K562 (cell line): ENCODE measurements around the gene PDE9A. TPM values are rescaled to one million over a fixed set of nuclear protein-coding genes. Genes with fewer than 3 reads are reported as not detected.

Source experiments
- ARID2 ChIP-seq: fragments of 450-650 bp; IDR thresholded peaks from 2 replicates; pipeline ENCODE4 v1.6.1; 2017; ENCODE audit warnings: antibody characterized with exemption, mild to moderate bottlenecking
- BDP1 ChIP-seq: IDR thresholded peaks from 3 replicates; pipeline ENCODE4 v1.6.1; 2011; ENCODE audit not compliant: insufficient read length, insufficient read depth
- BRD9 ChIP-seq: fragments of 450-650 bp; IDR thresholded peaks from 2 replicates; pipeline ENCODE4 v1.6.1; 2018; ENCODE audit warnings: low read depth; ENCODE audit not compliant: partially characterized antibody
- CREM ChIP-seq: IDR thresholded peaks from 2 replicates; pipeline ENCODE4 v1.6.1; 2014; ENCODE audit warnings: antibody characterized with exemption, low read depth
- DACH1 ChIP-seq: fragments of 450-650 bp; IDR thresholded peaks from 2 replicates; pipeline ENCODE4 v1.6.1; 2018; ENCODE audit not compliant: partially characterized antibody
- REST ChIP-seq, 2 experiments: fragments of 450-650 bp; formaldehyde crosslinking in 1 of 2; IDR thresholded peaks; 2 replicates each; pipeline versions ENCODE4 v1.4.0 to v1.6.1; 2014 to 2020; ENCODE audit warnings: mild to moderate bottlenecking in 2 of 2, borderline replicate concordance in 1 of 2, low read depth in 1 of 2
- STAG1 ChIP-seq: sonication (generic); formaldehyde crosslinking; IDR thresholded peaks from 2 replicates; pipeline ENCODE4 v1.5.0; 2020; ENCODE audit warnings: missing genetic modification reagents, borderline replicate concordance
- THRAP3 ChIP-seq: fragments of 450-650 bp; IDR thresholded peaks from 2 replicates; pipeline ENCODE4 v1.6.1; 2016; ENCODE audit warnings: mild to moderate bottlenecking, inconsistent platforms, borderline replicate concordance
- ZC3H11A ChIP-seq: IDR thresholded peaks from 2 replicates; pipeline ENCODE4 v1.6.1; 2012; ENCODE audit warnings: low read depth, low read length, improper control_type of control experiment
- polyA plus RNA-seq, 8 experiments: library from polyadenylated mRNA; depleted of rRNA in 4 of 8; stranded (reverse) in 5 of 8; unstranded in 3 of 8; fragments of >200 nt; fragmentation: Nextera tagmentation in 2 of 8; fragmentation: Illumina TruSeq in 1 of 8; extraction: Ambion mirVana in 2 of 8; extraction: Trizol in 1 of 8; gene quantifications; 2 replicates each; pipeline versions ENCODE4 v1.2.1 to v1.2.3, GENCODE V29; 2011 to 2014; ENCODE audit warnings: inconsistent platforms in 1 of 8, missing spikeins in 1 of 8
- total RNA-seq, 7 experiments: library from RNA; depleted of rRNA in 6 of 7; stranded (reverse); fragments of >200 nt in 6 of 7; fragmentation: Illumina TruSeq in 2 of 7; extraction: Trizol in 2 of 7; gene quantifications; 2 replicates each; pipeline versions ENCODE4 v1.2.1 to v1.2.3, GENCODE V29; 2011 to 2021; ENCODE audit warnings: low replicate concordance in 1 of 7
- TF ChIP-seq, protein P1 (sequence below): fragments of 150-350 bp; IDR thresholded peaks from 2 replicates; pipeline ENCODE4 v1.6.1; 2014; ENCODE audit warnings: low read depth, mild to moderate bottlenecking, low read length, borderline replicate concordance
- TF ChIP-seq, protein P2 (sequence below): fragments of 450-650 bp; formaldehyde crosslinking; IDR thresholded peaks from 2 replicates; pipeline ENCODE4 v1.4.0; 2020; ENCODE audit warnings: mild to moderate bottlenecking, moderate library complexity
- TF ChIP-seq, protein P3 (sequence below): fragments of 450-650 bp; IDR thresholded peaks from 2 replicates; pipeline ENCODE4 v1.6.1; 2016; ENCODE audit warnings: antibody characterized with exemption

PDE9A gene
- total and polyA plus RNA-seq, 9 of the 15 experiments (the other 6 are each of a cell fraction or from before 2014, with no cell fraction given): 0.07 to 0.27 TPM; not detected in 7

GRCh38 chr21:42818328-42818749 is 164.9 kb downstream of the PDE9A start (continued):
- TF ChIP-seq REST (IDR thresholded peaks at IDR 0.05; ENCODE audit: borderline replicate concordance): peak; percentile 83; the same call in 1 of the 2 replicates
- no peak for TF ChIP-seq REST (CRISPR knock-in tag; IDR thresholded peaks at IDR 0.05; ENCODE audit: low read depth)
- TF ChIP-seq THRAP3: peak; percentile 51; the same call in 1 of the 2 replicates
- TF ChIP-seq STAG1 (CRISPR knock-in tag): peak; percentile 49; the same call in 1 of the 2 replicates
- TF ChIP-seq BRD9: no peak
- TF ChIP-seq, protein P1, sequence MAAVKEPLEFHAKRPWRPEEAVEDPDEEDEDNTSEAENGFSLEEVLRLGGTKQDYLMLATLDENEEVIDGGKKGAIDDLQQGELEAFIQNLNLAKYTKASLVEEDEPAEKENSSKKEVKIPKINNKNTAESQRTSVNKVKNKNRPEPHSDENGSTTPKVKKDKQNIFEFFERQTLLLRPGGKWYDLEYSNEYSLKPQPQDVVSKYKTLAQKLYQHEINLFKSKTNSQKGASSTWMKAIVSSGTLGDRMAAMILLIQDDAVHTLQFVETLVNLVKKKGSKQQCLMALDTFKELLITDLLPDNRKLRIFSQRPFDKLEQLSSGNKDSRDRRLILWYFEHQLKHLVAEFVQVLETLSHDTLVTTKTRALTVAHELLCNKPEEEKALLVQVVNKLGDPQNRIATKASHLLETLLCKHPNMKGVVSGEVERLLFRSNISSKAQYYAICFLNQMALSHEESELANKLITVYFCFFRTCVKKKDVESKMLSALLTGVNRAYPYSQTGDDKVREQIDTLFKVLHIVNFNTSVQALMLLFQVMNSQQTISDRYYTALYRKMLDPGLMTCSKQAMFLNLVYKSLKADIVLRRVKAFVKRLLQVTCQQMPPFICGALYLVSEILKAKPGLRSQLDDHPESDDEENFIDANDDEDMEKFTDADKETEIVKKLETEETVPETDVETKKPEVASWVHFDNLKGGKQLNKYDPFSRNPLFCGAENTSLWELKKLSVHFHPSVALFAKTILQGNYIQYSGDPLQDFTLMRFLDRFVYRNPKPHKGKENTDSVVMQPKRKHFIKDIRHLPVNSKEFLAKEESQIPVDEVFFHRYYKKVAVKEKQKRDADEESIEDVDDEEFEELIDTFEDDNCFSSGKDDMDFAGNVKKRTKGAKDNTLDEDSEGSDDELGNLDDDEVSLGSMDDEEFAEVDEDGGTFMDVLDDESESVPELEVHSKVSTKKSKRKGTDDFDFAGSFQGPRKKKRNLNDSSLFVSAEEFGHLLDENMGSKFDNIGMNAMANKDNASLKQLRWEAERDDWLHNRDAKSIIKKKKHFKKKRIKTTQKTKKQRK: no peak
- TF ChIP-seq, protein P2, sequence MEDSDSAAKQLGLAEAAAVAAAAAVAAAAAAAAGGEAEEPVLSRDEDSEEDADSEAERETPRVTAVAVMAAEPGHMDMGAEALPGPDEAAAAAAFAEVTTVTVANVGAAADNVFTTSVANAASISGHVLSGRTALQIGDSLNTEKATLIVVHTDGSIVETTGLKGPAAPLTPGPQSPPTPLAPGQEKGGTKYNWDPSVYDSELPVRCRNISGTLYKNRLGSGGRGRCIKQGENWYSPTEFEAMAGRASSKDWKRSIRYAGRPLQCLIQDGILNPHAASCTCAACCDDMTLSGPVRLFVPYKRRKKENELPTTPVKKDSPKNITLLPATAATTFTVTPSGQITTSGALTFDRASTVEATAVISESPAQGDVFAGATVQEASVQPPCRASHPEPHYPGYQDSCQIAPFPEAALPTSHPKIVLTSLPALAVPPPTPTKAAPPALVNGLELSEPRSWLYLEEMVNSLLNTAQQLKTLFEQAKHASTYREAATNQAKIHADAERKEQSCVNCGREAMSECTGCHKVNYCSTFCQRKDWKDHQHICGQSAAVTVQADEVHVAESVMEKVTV (CRISPR knock-in tag): 0 out of 2 replicates have a peak, but pooled peaks have one; percentile 29
- no peak for TF ChIP-seq ZC3H11A
- peak; percentile 29; the same call in 1 of the 2 replicates for TF ChIP-seq CREM
- TF ChIP-seq DACH1: peak; percentile 64
- TF ChIP-seq ARID2: peak; percentile 68; the same call in 1 of the 2 replicates
- TF ChIP-seq BDP1: no peak
- TF ChIP-seq, protein P3, sequence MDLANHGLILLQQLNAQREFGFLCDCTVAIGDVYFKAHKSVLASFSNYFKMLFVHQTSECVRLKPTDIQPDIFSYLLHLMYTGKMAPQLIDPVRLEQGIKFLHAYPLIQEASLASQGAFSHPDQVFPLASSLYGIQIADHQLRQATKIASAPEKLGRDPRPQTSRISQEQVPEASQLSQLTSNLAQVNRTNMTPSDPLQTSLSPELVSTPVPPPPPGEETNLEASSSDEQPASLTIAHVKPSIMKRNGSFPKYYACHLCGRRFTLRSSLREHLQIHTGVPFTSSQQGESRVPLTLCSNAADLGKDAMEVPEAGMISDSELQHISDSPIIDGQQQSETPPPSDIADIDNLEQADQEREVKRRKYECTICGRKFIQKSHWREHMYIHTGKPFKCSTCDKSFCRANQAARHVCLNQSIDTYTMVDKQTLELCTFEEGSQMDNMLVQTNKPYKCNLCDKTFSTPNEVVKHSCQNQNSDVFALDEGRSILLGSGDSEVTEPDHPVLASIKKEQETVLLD: no peak
